IMR-90 (cell line): ENCODE data around the gene DCST2. TPM values are rescaled to one million over a fixed set of nuclear protein-coding genes. Genes with fewer than 3 reads are reported as not detected.
A peak's percentile ranks its signal among the peaks of the same experiment; 100 is the strongest.

Source experiments
- ATAC-seq: fragments of 200-7000 bp; cut with Tn5 transposase; 2 replicates; pipeline ENCODE4 v1.9.1; 2020; ENCODE audit warnings: low read depth, mild to moderate bottlenecking, moderate library complexity
- BruUV-seq: library from RNA; stranded (reverse); fragments of 400-500 nt; replicated peaks from 2 replicates; lab custom pipeline; 2021; lab: Mats Ljungman, UMichigan
- CTCF ChIA-PET: fragments of 300-600 bp; formaldehyde crosslinking; extraction: SDS; loops from one replicate; lab custom pipeline; 2021; ENCODE audit warnings: antibody characterized with exemption; lab: Yijun Ruan, JAX
- POLR2A ChIA-PET: fragments of 300-600 bp; sonication (Branson Sonifier 250); formaldehyde crosslinking; loops from one replicate; lab custom pipeline; 2022; ENCODE audit warnings: antibody characterized with exemption; ENCODE audit not compliant: unreplicated experiment; lab: Charles Lee
- DNase-seq: peaks from one replicate; pipeline ENCODE4 v3.0.0; 2013
- H2AFZ ChIP-seq: replicated peaks from 2 replicates; pipeline ENCODE3; 2013; ENCODE audit warnings: low read length, mild to moderate bottlenecking; ENCODE audit not compliant: poor library complexity
- H2AK5ac ChIP-seq: 2 replicates; pipeline ENCODE4 v1.6.1; 2013; ENCODE audit warnings: low read depth, low read length, inconsistent platforms
- H2AK9ac ChIP-seq: replicated peaks from 2 replicates; pipeline ENCODE3; 2013; ENCODE audit warnings: mild to moderate bottlenecking, low read depth, low read length, moderate library complexity; ENCODE audit not compliant: poor library complexity
- H2BK120ac ChIP-seq: 2 replicates; pipeline ENCODE4 v1.6.1; 2013; ENCODE audit warnings: low read depth, low read length, inconsistent platforms
- H2BK15ac ChIP-seq: 3 replicates; pipeline ENCODE4 v1.6.1; 2013; ENCODE audit warnings: low read depth, low read length, inconsistent platforms
- H2BK20ac ChIP-seq: 2 replicates; pipeline ENCODE4 v1.6.1; 2013; ENCODE audit warnings: low read depth, mild to moderate bottlenecking, inconsistent platforms, low read length, moderate library complexity
- H2BK5ac ChIP-seq: 2 replicates; pipeline ENCODE4 v1.6.1; 2013; ENCODE audit warnings: mild to moderate bottlenecking, low read depth, low read length, inconsistent platforms; ENCODE audit not compliant: poor library complexity, severe bottlenecking
- H3K14ac ChIP-seq: replicated peaks from 2 replicates; pipeline ENCODE4 v1.6.1; 2013; ENCODE audit warnings: low read depth, low read length, inconsistent platforms
- H3K18ac ChIP-seq: 2 replicates; pipeline ENCODE4 v1.6.1; 2013; ENCODE audit warnings: low read depth, low read length, control low read depth
- H3K23ac ChIP-seq: 2 replicates; pipeline ENCODE4 v1.6.1; 2013; ENCODE audit warnings: low read depth, low read length, inconsistent platforms
- H3K27ac ChIP-seq: 2 replicates; pipeline ENCODE4 v1.5.1; 2013; ENCODE audit warnings: mild to moderate bottlenecking, control low read depth, low read length; ENCODE audit not compliant: insufficient read depth
- H3K27me3 ChIP-seq: 2 replicates; pipeline ENCODE4 v1.6.1; 2013; ENCODE audit warnings: low read length; ENCODE audit not compliant: control insufficient read depth, insufficient read depth
- H3K36me3 ChIP-seq: 2 replicates; pipeline ENCODE4 v1.6.1; 2013; ENCODE audit warnings: low read length, mixed read lengths; ENCODE audit not compliant: control insufficient read depth, insufficient read depth
- H3K4ac ChIP-seq: 2 replicates; pipeline ENCODE4 v1.6.1; 2013; ENCODE audit warnings: low read depth, low read length, inconsistent platforms
- H3K4me1 ChIP-seq: 2 replicates; pipeline ENCODE4 v1.6.1; 2013; ENCODE audit warnings: low read length, mixed read lengths; ENCODE audit not compliant: control insufficient read depth, insufficient read depth
- H3K4me2 ChIP-seq: 2 replicates; pipeline ENCODE4 v1.6.1; 2013; ENCODE audit warnings: low read depth, mild to moderate bottlenecking, control low read depth, low read length, moderate library complexity
- H3K4me3 ChIP-seq: 2 replicates; pipeline ENCODE4 v1.5.1; 2013; ENCODE audit warnings: low read depth, mild to moderate bottlenecking, control low read depth, low read length, moderate library complexity; ENCODE audit not compliant: insufficient read depth
- H3K56ac ChIP-seq: 2 replicates; pipeline ENCODE4 v1.6.1; 2013; ENCODE audit warnings: low read length, inconsistent platforms; ENCODE audit not compliant: insufficient read depth; ENCODE audit errors: extremely low read depth
- H3K79me1 ChIP-seq, 2 experiments: 2 replicates each; pipeline ENCODE4 v1.6.1; 2013; ENCODE audit warnings: low read length in 2 of 2, inconsistent platforms in 1 of 2, low read depth in 1 of 2
- H3K9ac ChIP-seq: 2 replicates; pipeline ENCODE4 v1.6.1; 2013; ENCODE audit warnings: low read depth, low read length, control low read depth
- H3K9me1 ChIP-seq: 2 replicates; pipeline ENCODE4 v1.6.1; 2013; ENCODE audit warnings: low read length, inconsistent platforms; ENCODE audit not compliant: insufficient read depth
- H3K9me3 ChIP-seq: 2 replicates; pipeline ENCODE4 v1.6.1; 2013; ENCODE audit warnings: low read length; ENCODE audit not compliant: control insufficient read depth, insufficient read depth
- H4K20me1 ChIP-seq: 2 replicates; pipeline ENCODE4 v1.6.1; 2013; ENCODE audit warnings: low read length, inconsistent platforms; ENCODE audit not compliant: insufficient read depth
- H4K5ac ChIP-seq: 2 replicates; pipeline ENCODE4 v1.6.1; 2013; ENCODE audit warnings: mild to moderate bottlenecking, low read depth, low read length, control low read depth
- H4K8ac ChIP-seq, 2 experiments: 2 replicates each; pipeline ENCODE4 v1.6.1; 2013; ENCODE audit warnings: low read depth in 2 of 2, low read length in 2 of 2, control low read depth in 1 of 2, inconsistent platforms in 1 of 2
- H4K91ac ChIP-seq: 2 replicates; pipeline ENCODE4 v1.6.1; 2013; ENCODE audit warnings: low read depth, low read length, inconsistent platforms; ENCODE audit not compliant: insufficient read depth
- BHLHE40 ChIP-seq: fragments of 150-350 bp; IDR thresholded peaks from 2 replicates; pipeline ENCODE4 v1.6.1; 2016; ENCODE audit warnings: mild to moderate bottlenecking, low read depth, low read length
- CEBPB ChIP-seq: IDR thresholded peaks from 2 replicates; pipeline ENCODE4 v1.6.1; 2012; ENCODE audit warnings: low read depth, low read length, improper control_type of control experiment
- CHD1 ChIP-seq: IDR thresholded peaks from 2 replicates; pipeline ENCODE4 v1.6.1; 2012; ENCODE audit warnings: low read depth, low read length, improper control_type of control experiment
- ELK1 ChIP-seq: fragments of 150-350 bp; IDR thresholded peaks from 2 replicates; pipeline ENCODE4 v1.6.1; 2016; ENCODE audit warnings: low read depth, mild to moderate bottlenecking, low read length, moderate library complexity, borderline replicate concordance
- FOS ChIP-seq: fragments of 150-350 bp; IDR thresholded peaks from 2 replicates; pipeline ENCODE4 v1.6.1; 2016; ENCODE audit warnings: low read depth, low read length
- MAFK ChIP-seq: IDR thresholded peaks from 2 replicates; pipeline ENCODE4 v1.6.1; 2012; ENCODE audit warnings: low read depth, low read length, improper control_type of control experiment
- MAZ ChIP-seq: IDR thresholded peaks from 2 replicates; pipeline ENCODE4 v1.6.1; 2012; ENCODE audit warnings: low read depth, mild to moderate bottlenecking, low read length, improper control_type of control experiment, moderate library complexity, borderline replicate concordance
- MXI1 ChIP-seq: IDR thresholded peaks from 2 replicates; pipeline ENCODE4 v1.6.1; 2012; ENCODE audit warnings: low read depth, mild to moderate bottlenecking, low read length, moderate library complexity, borderline replicate concordance
- NFE2L2 ChIP-seq: fragments of 150-350 bp; IDR thresholded peaks from 2 replicates; pipeline ENCODE4 v1.6.1; 2016; ENCODE audit warnings: low read depth, mild to moderate bottlenecking, low read length
- POLR2A ChIP-seq: IDR thresholded peaks from 2 replicates; pipeline ENCODE4 v1.6.1; 2012; ENCODE audit warnings: mild to moderate bottlenecking, low read depth, low read length
- RAD21 ChIP-seq: IDR thresholded peaks from 2 replicates; pipeline ENCODE4 v1.6.1; 2012; ENCODE audit warnings: low read length, improper control_type of control experiment
- RCOR1 ChIP-seq: IDR thresholded peaks from 2 replicates; pipeline ENCODE4 v1.6.1; 2012; ENCODE audit warnings: mild to moderate bottlenecking, low read length, improper control_type of control experiment; ENCODE audit not compliant: insufficient replicate concordance
- RFX5 ChIP-seq: IDR thresholded peaks from 2 replicates; pipeline ENCODE4 v1.8.0; 2012; ENCODE audit warnings: low read depth, mild to moderate bottlenecking, low read length, moderate library complexity
- SMC3 ChIP-seq: fragments of 150-350 bp; IDR thresholded peaks from 2 replicates; pipeline ENCODE4 v1.6.1; 2016; ENCODE audit warnings: low read depth, mild to moderate bottlenecking, antibody characterized with exemption, low read length, moderate library complexity
- USF2 ChIP-seq: fragments of 150-350 bp; IDR thresholded peaks from 2 replicates; pipeline ENCODE4 v1.6.1; 2017; ENCODE audit warnings: mild to moderate bottlenecking, antibody characterized with exemption, low read length, low read depth
- WGBS, 2 experiments: methylation state at CpG; one replicate each; pipeline versions ENCODE4 v1.1.5 to v1.1.7; 2013; ENCODE audit warnings: missing lambda C conversion rate in 2 of 2; ENCODE audit not compliant: insufficient read length in 1 of 2; ENCODE audit errors: extremely low coverage in 2 of 2; 5-methylcytosine and 5-hydroxymethylcytosine counted together
- dilution Hi-C: fragments of 300-500 bp; cut with HindIII; formaldehyde crosslinking; loops from one replicate; pipeline ENCODE4 v1.14.3; 2018; ENCODE audit warnings: low sequenced_read_pairs; ENCODE audit not compliant: unreplicated experiment
- in situ Hi-C: fragments of 300-500 bp; cut with MboI; formaldehyde crosslinking; loops from 3 replicates; pipeline ENCODE4 v1.14.3; 2019; ENCODE audit warnings: low sequenced_read_pairs, inconsistent platforms, mixed read lengths
- intact Hi-C: fragments of 100-400 bp; cut with micrococcal nuclease; formaldehyde crosslinking; loops from 2 replicates; pipeline ENCODE4 v1.10.0; 2022
- polyA plus RNA-seq, 3 experiments: library from polyadenylated mRNA; depleted of rRNA; stranded (reverse); fragments of >200 nt; gene quantifications; 2 replicates each; pipeline ENCODE4 v1.2.3, GENCODE V29; 2012; ENCODE audit warnings: low replicate concordance in 1 of 3
- total RNA-seq: library from RNA; depleted of rRNA; stranded (reverse); fragments of >200 nt; gene quantifications from 2 replicates; pipeline ENCODE4 v1.2.3, GENCODE V29; 2012

Gene DCST2
- total and polyA plus RNA-seq, 2 of the 4 experiments (the other 2 are of a cell fraction): 0.14 TPM; not detected in 1

- Histone ChIP-seq H4K5ac (no peak overlapping the region), H3K36me3 (peaks cover 24% of the 10 kb centered on the region), H3K14ac (no peak overlapping the region), H2AK5ac (peak overlapping the region; percentile 46; the same call in 1 of the 2 replicates), H2BK20ac (no peak overlapping the region), H2BK120ac (no peak overlapping the region), H3K27ac (no peak overlapping the region), H3K4me1 (peaks cover 5% of the 10 kb centered on the region; the same call in 1 of the 2 replicates), H3K4me3 (no peak overlapping the region), H2BK5ac (no peak overlapping the region), H2BK15ac (no peak overlapping the region), H3K4me2 (no peak overlapping the region), H3K79me1 (peaks cover 0 to 29% of the 10 kb centered on the region in 2 experiments; a peak in 2 of 4 replicates), H4K20me1 (peaks cover 19% of the 10 kb centered on the region), H3K9me1 (no peaks in the 10 kb centered on the region; the same call in 1 of the 2 replicates), H2AK9ac (no peak overlapping the region), H4K91ac (no peak overlapping the region), H4K8ac (no peak overlapping the region), H3K56ac (no peak overlapping the region), H3K9ac (no peak overlapping the region), H3K4ac (no peak overlapping the region), H3K18ac (no peak overlapping the region), H2AFZ (no peak overlapping the region), H3K23ac (no peak overlapping the region), H3K27me3 (no peaks in the 10 kb centered on the region), H3K9me3 (no peaks in the 10 kb centered on the region)
- dilution Hi-C loops (no loop called here), in situ Hi-C loops (no loop called here), intact Hi-C loops (no loop called here)
- TF ChIP-seq NFE2L2 (no peak), POLR2A (no peak), MXI1 (no peak), USF2 (peak; percentile 48; the same call in 1 of the 2 replicates), MAZ (no peak), SMC3 (no peak), CEBPB (0 out of 2 replicates have a peak, but pooled peaks have one; percentile 4), RFX5 (no peak), RCOR1 (no peak), RAD21 (no peak), CHD1 (no peak), FOS (no peak), BHLHE40 (no peak), MAFK (no peak), ELK1 (no peak)
- DNase-seq (no peak), ATAC-seq (peak; percentile 67)
- ChIA-PET CTCF (no interaction called here), POLR2A (no interaction called here)
- no CpG with 5 or more reads among the region's 9 CpGs for WGBS, 2 experiments
- BruUV-seq: no TSS peak
Measured at GRCh38 chr1:155012026-155012546, 21.5 kb downstream of the DCST2 start.
